HG02885 (cell line): ENCODE data around the gene SLC24A3.

Experiments
- ATAC-seq: cut with Tn5 transposase; IDR thresholded peaks from one replicate; pipeline ENCODE4 v1.9.1; 2021; ENCODE audit warnings: mild to moderate bottlenecking; ENCODE audit not compliant: unreplicated experiment, poor library complexity

SLC24A3 gene

DNA sequence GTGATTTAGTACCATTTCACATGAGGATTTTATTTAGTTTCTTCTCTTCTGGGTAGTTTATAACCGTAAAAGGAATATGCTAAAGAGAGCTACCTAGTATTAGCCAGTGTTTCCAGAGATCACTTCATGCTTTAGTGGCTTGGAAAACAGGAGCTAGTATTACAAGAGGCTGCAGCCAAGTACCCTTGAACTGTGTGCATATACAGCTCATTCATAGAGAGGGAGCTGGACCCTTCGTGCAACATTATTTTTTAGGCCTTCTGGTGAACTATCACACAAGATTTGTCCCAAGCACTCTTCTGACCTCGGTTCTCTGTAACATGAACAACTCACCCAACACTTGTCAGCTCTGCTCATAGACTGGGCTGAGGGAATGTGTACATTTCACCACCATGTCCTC lies 470.7 kb downstream of the SLC24A3 start:
- no peak for ATAC-seq

DNA sequence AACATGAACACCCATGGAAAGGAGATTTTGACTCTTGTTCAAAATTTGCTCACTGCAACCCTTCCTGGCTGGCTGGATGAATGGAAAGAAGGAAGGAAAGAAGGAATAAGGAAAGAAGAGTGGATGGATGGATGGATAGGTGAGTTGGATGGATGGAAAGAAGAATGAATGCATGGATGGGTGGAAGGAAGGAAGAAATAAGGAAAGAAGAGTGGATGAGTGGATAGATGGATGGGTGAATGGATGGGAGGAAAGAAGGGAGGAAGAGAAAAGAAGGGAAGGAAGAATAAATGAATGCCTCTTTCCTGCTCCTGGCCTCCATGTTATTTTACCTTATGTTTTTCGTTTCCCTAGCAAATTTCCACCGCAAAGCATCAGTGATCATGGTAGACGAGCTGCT lies 471.4 kb downstream of the SLC24A3 start:
- ATAC-seq: no peak

DNA sequence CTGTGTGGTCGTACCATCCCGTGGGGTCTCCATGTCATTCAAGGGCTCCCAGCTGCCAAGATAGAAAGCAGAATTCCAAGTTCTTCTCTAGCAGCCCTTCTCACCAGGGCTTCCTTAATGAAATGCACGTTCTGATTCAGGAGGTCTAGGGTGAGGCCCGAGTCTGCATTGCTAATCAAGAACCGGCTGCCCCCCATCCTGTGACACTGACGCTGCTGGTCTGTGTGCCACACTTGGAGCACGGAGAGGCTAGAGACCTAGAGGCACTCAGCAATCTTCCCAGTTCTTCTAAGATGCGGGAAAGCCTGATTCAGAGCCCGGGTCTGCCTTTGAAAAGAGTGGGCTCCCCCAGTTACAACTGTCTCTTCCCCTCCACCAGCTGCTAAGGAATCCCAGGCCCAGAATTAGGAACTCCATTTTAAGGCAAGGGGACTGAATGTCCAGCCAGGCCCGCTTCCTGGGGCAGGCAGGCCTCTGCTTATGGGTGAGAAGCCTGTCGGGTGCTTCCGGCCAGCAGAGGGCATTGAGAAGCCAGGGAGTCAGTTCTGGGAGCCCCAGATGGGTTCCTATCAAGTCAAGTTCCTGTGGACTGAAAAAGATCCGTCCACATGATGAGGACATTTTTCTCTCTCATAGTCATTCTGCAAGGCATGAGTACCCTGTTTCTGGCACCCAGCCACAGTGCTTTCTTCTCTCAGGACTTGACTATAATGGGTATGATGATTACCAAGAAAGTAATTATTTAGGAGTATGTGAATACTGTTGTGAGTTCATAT lies 475.8 kb downstream of the SLC24A3 start:
- no peak for ATAC-seq

DNA sequence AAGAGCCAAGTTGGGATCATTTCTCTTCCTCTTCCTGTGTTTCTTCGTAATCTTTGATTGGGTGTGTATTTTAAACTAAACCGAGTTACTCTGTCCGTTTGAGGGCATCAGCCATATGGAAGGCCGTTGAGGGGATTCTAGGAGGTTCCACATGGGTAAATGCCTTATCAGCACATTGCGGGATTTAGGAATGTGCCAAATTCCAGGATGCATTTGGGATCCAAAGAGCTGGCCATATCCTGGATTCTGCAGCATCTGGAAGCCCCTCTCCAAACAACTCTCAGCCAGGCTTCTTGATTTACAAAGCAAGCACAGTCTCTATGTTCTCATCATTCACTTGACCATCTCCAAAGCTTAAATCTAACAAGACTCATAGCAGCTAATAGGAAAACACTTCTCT lies 478.0 kb downstream of the SLC24A3 start:
- ATAC-seq: no peak

DNA sequence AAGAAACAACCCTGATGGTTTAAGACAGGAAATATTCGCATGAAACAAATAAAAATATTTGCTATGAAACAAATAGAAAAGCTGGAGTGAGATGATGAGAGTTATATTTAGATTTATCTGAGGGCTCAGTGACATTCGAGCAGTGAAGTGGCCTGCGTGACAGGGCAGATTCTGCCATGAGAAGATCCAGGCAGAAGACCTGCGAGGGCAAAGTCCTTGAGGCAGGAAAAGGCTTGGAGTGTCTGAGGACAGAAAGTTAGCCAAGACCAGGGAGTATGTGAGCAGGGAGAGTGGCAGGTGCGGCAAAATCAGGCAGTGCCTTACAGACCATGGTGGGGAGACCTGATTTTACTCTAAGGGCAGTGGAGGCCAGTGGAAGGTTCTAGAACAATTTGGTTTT lies 478.7 kb downstream of the SLC24A3 start:
- ATAC-seq: no peak

DNA sequence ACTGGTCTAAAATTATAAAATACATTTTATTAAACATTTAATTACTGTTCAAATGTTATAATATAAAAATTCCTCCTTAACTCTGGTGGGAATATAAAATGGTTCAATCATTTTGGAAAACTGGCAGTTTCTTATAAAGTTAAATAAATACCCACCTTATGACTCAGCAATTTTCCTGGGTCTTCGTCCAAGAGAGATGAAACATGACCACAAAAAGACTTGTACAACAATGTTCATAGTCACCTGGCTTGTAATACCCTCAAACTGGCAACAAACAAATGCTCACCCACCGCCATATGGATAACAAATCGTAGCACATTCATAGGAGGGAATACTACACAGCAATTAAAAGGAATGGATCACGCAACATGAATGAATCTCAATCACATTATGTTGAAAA lies 479.7 kb downstream of the SLC24A3 start:
- ATAC-seq: no peak

DNA sequence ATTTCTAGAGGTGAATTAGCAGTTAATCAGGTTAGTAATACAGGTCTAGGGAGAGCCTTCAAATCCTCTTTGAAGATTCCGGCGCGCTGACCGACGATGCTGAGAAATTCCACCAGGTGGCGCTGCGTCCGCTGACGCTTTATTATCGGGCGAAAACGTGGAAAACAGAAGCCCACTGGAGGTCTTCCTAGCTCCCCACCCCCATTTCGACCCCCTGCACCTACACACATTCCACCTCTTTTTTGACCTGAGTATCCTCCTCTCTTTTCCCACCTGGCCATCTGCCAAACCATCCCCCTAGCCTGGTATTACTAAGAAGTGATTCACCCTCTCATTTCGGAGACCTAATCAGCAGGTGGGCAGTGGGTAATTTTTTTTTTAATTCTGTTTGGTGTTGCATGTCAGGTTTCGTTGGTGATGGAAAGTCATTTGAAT lies 480.3 kb downstream of the SLC24A3 start:
- no peak for ATAC-seq

DNA sequence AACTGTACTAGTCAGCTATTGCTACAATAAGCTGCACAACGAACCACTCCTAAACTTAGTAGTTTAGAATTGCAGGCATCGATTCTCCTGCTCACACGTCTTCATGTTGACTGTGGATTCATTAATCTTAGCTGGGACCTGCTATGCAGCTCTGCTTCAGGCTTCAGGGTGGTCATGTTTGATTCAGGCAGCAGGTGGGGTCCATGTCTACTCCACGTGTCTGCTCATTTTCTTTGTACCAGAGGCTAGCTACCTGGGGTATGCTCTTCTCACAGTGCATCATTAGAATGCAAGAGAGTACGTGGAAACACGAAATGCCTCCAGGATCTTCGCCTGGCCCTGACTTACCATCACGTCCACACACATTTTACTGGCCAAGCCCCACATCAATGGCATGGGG lies 481.1 kb downstream of the SLC24A3 start:
- ATAC-seq: no peak

DNA sequence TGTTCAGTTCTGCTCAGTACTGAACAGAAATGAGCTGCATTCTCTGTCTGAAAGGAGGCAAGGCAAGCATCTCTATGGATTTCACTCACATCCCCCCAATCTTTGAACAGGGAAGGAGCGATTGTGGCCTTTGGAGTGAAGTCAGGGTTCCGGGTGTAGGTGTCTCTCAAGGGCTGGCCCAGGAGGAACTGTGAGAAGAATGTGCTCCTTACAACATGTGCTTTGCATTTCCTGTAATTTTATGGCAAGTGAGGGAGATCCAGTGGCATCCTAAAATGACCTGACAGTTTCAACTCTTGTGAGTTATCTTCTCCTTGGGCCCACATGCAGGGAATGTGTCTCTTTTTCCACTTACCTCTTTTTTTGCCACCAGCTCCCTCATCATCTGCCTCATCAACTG lies 482.6 kb downstream of the SLC24A3 start:
- ATAC-seq: no peak

DNA sequence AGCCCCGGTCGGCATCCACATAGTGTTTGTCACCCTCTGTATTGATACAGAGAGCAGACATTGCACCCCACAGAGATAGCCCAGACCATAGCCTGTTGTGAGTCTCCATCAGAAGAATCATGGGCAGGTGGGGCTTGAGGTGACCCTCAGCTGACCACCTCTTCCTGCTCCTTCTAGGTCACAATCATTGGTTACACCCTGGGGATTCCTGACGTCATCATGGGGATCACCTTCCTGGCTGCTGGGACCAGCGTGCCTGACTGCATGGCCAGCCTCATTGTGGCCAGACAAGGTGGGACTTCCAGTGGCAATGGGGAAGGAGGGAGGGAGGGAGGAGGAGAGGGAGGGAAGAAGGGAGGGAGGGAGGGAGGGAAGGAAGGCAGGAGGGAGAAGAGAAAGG lies 484.2 kb downstream of the SLC24A3 start:
- ATAC-seq: no peak

DNA sequence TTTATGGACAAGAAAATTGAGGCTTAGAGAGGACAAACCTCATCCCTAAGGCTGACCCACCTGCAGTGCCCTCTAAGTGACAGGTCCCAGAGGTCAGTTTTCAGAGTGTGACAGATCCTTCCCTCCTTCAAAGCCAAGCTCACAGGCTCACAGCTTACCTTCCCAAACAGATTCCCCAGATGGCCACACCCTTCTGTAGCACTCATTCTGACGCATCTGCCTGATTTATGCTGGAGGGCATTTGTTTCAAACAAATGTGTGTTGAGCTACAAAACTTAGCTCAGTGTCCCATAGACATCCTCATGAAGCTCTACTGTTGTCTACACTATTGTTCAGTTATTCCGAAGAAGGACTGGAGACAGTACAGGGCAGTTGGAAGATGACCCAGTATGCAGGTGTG lies 485.0 kb downstream of the SLC24A3 start:
- no peak for ATAC-seq

DNA sequence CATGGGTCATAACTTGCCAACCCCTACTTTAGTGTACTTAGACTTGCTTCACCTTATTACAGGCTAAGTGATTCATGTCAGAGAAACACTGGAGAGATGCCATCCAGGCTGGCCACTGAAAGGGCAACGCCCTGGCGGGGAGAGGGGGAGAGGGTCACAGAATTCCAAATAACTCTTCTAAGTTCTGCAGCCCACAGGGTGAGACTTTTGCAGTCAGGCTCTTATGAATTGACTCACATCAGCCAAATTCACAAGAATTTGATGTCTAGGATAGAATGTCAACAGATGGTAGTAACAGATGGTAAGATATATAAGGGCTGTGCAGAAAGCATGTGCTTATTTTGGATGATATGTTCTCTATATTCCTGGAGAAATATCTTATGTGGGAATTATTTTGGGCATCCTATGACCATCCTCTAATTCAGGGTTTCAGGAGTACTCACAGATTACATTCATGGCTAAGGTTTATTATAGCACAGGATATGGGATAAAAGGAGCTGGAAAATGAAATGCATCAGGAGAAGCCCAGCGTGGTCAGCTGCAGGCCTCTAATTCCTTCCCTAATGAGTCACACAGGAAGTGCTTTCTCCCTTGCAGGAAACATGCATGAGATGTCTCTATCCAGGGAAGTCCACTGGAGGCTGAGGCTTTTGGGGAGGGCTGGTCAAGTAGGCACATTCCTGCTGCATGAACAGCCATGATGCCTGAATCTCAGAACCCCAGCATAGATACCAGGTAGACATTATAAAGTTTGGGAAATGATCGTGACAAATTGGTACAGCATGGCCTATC lies 486.9 kb downstream of the SLC24A3 start:
- no peak for ATAC-seq

DNA sequence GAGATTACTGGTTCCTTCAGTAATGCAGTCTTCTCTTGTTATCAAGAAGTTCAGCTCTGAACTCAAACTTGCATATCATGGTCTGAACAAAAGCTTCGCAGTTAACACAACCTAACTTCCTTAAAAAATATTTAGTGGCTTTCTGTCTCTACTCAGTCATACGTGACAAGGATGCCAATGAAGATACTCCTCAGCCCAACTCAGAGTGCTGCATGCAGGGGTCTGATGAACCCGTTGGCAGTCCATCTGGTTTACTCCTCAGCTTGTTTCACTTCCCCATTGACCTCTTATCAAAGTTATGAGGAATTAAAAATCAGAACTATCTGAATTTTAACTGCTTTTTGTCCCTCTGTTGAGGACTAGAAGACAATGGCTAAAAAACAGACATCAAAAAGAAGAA lies 489.0 kb downstream of the SLC24A3 start:
- ATAC-seq: no peak

DNA sequence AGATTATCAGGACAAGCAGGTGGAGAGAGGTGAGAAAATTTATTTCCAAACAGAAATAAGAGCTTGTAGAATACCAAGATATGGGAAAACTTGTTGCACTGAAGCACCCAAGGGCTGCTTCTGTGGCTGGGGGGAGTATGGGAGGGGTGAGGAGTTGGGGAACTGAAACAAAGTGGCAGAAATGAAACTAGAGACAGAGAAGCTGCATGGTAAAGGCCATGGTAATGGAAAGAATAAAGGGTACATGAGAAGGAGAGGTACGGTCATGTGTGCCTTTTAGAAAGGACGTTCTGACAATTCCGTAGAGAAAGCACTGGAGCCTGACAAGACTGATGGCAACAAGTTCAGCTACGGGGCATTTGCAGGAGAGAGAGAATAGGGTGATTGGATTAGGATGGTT lies 494.0 kb downstream of the SLC24A3 start:
- ATAC-seq: no peak

DNA sequence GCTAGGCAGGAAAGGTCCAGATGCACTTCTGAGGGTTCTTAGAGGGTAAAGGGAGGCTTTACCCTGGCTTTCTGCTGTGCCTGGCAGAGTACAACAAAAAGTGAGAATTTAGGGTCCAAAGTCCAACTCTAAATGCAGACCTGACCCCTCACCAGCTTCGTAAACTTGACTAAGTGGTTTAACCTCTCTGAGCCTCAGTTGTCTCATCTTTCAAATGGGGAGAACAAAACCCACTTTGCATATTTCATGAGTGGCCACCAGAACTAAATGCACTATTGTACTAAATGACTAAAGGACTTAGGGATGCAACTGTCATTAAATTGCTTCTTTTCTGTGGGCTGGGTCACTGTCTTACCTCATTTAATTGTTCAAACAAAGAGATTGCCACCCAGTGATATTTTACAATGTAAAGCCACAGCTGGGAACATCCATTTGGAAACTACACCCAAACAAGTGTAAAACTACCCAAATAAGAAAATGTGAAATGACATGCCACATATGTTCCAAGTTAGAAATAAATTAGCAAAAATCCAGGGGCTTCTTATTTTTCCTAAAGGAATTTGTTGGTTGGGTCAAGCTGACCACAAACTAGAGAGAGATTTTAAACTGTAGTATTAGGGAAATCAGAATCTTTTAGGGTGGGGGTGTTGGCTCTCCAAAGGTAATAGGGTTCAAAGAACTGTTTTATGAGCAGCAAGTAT lies 497.3 kb downstream of the SLC24A3 start:
- ATAC-seq: no peak

DNA sequence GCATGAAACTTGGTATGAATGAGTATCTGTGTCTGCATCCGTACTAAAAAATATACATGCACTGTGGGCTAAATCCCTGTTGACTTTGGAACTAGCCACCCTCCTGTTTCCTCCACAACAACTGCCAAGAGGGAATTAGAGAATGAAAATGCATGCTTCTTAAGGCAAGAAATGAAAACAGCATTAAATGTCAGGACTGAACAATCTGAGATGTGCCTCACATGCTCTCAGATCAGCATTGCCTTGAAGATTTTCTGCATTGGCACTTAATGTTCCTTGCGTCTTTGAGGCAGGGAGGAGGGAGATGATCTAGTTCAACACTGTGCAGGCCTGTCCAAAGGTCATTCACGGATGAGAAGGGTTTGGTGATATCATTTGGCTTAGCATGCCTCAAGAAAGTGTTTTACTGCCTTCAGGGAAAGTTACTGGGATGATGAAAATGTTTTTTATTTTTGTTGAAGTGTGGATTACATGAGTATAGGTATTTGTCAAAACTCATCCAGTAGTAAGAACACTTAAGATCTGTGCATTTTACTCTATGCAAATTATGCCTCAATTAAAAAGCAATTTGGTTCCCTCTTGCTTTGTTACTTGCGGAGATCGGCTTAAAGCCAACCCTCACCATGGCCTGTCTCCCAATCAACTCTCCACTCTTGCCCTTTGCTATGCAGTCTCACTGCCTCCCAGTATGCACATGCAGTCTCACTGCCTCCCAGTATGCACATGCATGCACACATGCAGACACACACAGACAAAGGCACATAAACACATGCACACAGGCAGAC lies 498.1 kb downstream of the SLC24A3 start:
- ATAC-seq: no peak

DNA sequence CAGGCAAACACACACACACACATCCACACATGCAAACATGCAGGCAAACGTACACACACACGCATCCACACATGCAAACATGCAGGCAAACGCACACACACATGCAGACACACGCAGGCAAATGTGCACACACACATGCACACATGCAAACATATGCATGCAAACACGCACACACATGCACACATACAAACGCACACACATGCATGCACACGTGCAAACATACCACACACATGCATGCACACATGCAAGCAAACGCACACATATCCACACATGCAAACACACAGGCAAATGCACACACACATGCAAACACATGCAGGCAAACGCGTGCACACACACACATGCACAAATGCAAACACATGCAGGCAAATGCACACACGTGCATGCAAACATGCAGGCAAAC lies 498.7 kb downstream of the SLC24A3 start:
- ATAC-seq: no peak

DNA sequence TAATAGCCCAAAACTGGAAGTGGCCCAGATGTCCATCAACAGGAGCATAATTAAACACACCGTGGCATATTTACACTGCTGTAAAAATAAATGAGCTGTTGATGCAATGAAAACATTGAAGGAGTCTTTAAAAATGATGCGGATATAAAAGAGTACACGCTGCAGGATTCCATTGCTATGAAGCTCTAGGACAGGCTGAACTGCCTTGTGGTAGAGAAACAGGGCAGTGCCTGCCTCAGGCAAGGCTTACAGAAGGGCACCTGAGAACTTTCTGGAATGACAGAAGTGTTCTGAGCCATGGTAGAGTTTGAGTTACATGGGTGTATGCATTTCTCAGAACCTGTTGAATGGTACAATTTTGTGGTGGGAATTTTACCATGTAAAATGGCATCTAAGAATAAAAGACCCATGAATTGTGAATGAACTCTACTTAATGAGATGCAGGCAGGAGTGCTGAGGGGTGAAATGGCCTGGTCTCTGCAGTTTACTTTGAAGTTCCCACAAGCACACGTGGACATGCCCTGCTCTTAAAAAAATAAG lies 500.3 kb downstream of the SLC24A3 start:
- no peak for ATAC-seq

DNA sequence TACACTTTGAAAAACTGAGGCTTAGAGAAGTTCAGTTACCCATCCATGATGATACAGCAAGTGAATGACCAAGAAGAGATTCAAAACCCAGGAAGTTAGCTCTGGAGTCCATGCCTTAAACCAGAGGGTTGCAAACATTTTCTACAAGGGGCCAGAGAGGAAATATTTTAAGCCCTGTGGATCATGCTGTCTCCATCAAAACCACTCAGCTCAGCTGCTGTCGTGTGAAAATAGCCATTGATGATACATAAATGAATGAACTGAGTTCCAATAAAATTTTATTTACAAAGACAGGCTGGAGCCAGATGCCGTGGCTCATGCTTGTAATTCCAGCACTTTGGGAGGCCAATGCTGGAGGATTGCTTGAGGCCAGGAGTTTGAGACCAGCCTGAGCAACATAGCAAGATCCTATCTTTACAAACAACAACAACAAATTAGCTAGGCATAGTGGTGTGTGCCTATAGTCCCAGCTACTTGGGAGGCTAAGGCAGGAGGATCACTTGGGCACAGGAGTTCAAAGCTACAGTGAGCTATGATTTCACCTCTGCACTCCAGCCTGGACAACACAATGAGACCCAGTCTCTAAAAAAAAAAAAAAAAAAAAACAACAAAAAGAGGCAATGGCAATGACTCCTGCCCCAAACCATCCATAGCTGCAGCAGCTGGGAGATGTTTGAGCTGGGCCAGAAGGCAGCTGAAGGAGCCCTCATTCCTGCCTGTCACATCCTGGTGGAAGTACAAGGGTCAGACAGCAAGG lies 501.6 kb downstream of the SLC24A3 start:
- ATAC-seq: no peak

DNA sequence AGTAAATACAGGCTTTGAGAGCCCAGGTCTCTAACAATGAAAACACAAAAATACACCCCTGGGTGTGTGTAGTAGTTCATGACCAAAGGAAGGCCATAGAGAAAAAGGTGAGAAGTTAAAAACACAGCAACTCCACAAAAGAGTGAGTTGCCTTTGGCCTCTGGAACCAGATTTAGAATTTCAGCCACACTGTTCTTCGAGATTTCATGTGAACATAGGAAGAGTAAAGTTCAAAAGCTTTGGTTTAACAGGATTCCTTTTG lies 502.1 kb downstream of the SLC24A3 start:
- ATAC-seq: no peak
